OCI-LY3 (cell line): ENCODE measurements around the gene CCBE1.

ENCODE experiments used
- H2AFZ ChIP-seq: fragments of 200-600, 300-600 bp; shearing (Covaris generic); 2 replicates; pipeline ENCODE4 v1.6.0; 2014; ENCODE audit warnings: antibody characterized with exemption, low read depth, low read length
- H3K27ac ChIP-seq: fragments of 200-600, 300-600 bp; sonication (generic); 2 replicates; pipeline ENCODE4 v1.5.1; 2014; ENCODE audit warnings: mild to moderate bottlenecking, low read length, moderate library complexity, mixed read lengths
- H3K27me3 ChIP-seq: fragments of 200-600, 300-600 bp; sonication (generic); 2 replicates; pipeline ENCODE4 v1.6.1; 2014; ENCODE audit warnings: low read depth, low read length, mixed read lengths
- H3K36me3 ChIP-seq: fragments of 200-600, 300-600 bp; sonication (generic); replicated peaks from 2 replicates; pipeline ENCODE3; 2014; ENCODE audit warnings: low read depth, low read length, mixed read lengths
- H3K4me1 ChIP-seq: fragments of 300-600, 200-600 bp; sonication (generic); 2 replicates; pipeline ENCODE4 v1.6.1; 2014; ENCODE audit warnings: low read length, mixed read lengths
- H3K4me2 ChIP-seq: fragments of 200-600, 300-600 bp; sonication (generic); 2 replicates; pipeline ENCODE4 v1.6.1; 2014; ENCODE audit warnings: low read length, mixed read lengths
- H3K4me3 ChIP-seq: fragments of 300-600, 200-600 bp; sonication (generic); 2 replicates; pipeline ENCODE4 v1.5.1; 2014; ENCODE audit warnings: antibody characterized with exemption, mild to moderate bottlenecking, low read length, moderate library complexity
- H3K79me2 ChIP-seq: fragments of 300-600, 200-600 bp; shearing (Covaris generic); 2 replicates; pipeline ENCODE4 v1.6.1; 2014; ENCODE audit warnings: mild to moderate bottlenecking, low read length, mixed read lengths
- H3K9ac ChIP-seq: fragments of 300-600, 200-600 bp; shearing (Covaris generic); 2 replicates; pipeline ENCODE4 v1.6.0; 2014; ENCODE audit warnings: mild to moderate bottlenecking, low read length, moderate library complexity
- H3K9me3 ChIP-seq: fragments of 200-600, 300-600 bp; shearing (Covaris generic); 2 replicates; pipeline ENCODE4 v1.6.1; 2014; ENCODE audit warnings: low read length, mixed read lengths; ENCODE audit not compliant: insufficient read depth
- H4K20me1 ChIP-seq: fragments of 200-600, 300-600 bp; sonication (generic); 2 replicates; pipeline ENCODE4 v1.6.1; 2016; ENCODE audit warnings: low read length, mixed read lengths; ENCODE audit not compliant: insufficient read depth
- CTCF ChIP-seq: fragments of 200-600, 300-600 bp; sonication (generic); IDR thresholded peaks from 2 replicates; pipeline ENCODE4 v1.5.1; 2014; ENCODE audit warnings: antibody characterized with exemption, low read length, low read depth
- EZH2phosphoT487 ChIP-seq: fragments of 200-600 bp; shearing (Covaris generic); IDR thresholded peaks from 2 replicates; pipeline ENCODE4 v1.6.1; 2018; ENCODE audit warnings: antibody characterized with exemption, mixed run types, low read depth

The CCBE1 gene

GRCh38 chr18:59414111-59414653 lies 283.0 kb downstream of the CCBE1 start:
- Histone ChIP-seq H3K4me2 (no peak overlapping the region), H3K9me3 (no peaks in the 10 kb centered on the region), H3K9ac (no peak overlapping the region), H3K4me1 (no peaks in the 10 kb centered on the region), H3K27me3 (peaks cover 35% of the 10 kb centered on the region), H3K27ac (no peak overlapping the region), H3K79me2 (no peaks in the 10 kb centered on the region), H3K36me3 (no peaks in the 10 kb centered on the region), H4K20me1 (no peaks in the 10 kb centered on the region), H3K4me3 (no peak overlapping the region), H2AFZ (no peak overlapping the region)
- TF ChIP-seq CTCF (no peak), EZH2phosphoT487 (0 out of 2 replicates have a peak, but pooled peaks have one; percentile 20)

GRCh38 chr18:59402432-59403090 lies 294.7 kb downstream of the CCBE1 start:
- peak overlapping the region; percentile 85 for H2AFZ ChIP-seq
- peak overlapping the region; percentile 39 for H3K4me2 ChIP-seq
- no peaks in the 10 kb centered on the region for H3K27me3 ChIP-seq
- H3K27ac ChIP-seq = no peak overlapping the region
- no peaks in the 10 kb centered on the region for H3K9me3 ChIP-seq
- no peaks in the 10 kb centered on the region for H3K79me2 ChIP-seq
- H3K36me3 ChIP-seq = no peaks in the 10 kb centered on the region
- H3K4me1 ChIP-seq = peaks cover 6% of the 10 kb centered on the region
- no peaks in the 10 kb centered on the region for H4K20me1 ChIP-seq
- peak overlapping the region; percentile 0; the same call in 1 of the 2 replicates for H3K4me3 ChIP-seq
- TF ChIP-seq EZH2phosphoT487 (no peak), CTCF (peak; percentile 100)
- no peak overlapping the region for H3K9ac ChIP-seq

- no peak for TF ChIP-seq EZH2phosphoT487
- TF ChIP-seq CTCF = no peak
- H3K4me2 ChIP-seq = no peak overlapping the region
- no peaks in the 10 kb centered on the region for H3K79me2 ChIP-seq
- no peaks in the 10 kb centered on the region for H3K27me3 ChIP-seq
- H3K9me3 ChIP-seq = no peaks in the 10 kb centered on the region
- no peaks in the 10 kb centered on the region for H4K20me1 ChIP-seq
- H3K4me3 ChIP-seq = no peak overlapping the region
- H3K27ac ChIP-seq = no peak overlapping the region
- H3K4me1 ChIP-seq = peaks cover 9% of the 10 kb centered on the region
- H2AFZ ChIP-seq = no peak overlapping the region
- H3K36me3 ChIP-seq = no peaks in the 10 kb centered on the region
- H3K9ac ChIP-seq = no peak overlapping the region
Measured at GRCh38 chr18:59400407-59400806, 296.8 kb downstream of the CCBE1 start.

GRCh38 chr18:59395226-59396175 lies 301.7 kb downstream of the CCBE1 start:
- H3K9me3 ChIP-seq = no peaks in the 10 kb centered on the region
- no peaks in the 10 kb centered on the region for H3K36me3 ChIP-seq
- no peak overlapping the region for H3K9ac ChIP-seq
- no peak overlapping the region for H3K4me3 ChIP-seq
- H3K4me2 ChIP-seq = no peak overlapping the region
- H2AFZ ChIP-seq = peak overlapping the region; percentile 15; the same call in 1 of the 2 replicates
- TF ChIP-seq EZH2phosphoT487 (no peak), CTCF (no peak)
- no peak overlapping the region for H3K27ac ChIP-seq
- H3K4me1 ChIP-seq = peaks cover 3% of the 10 kb centered on the region; the same call in 1 of the 2 replicates
- no peaks in the 10 kb centered on the region for H4K20me1 ChIP-seq
- H3K79me2 ChIP-seq = no peaks in the 10 kb centered on the region
- H3K27me3 ChIP-seq = peaks cover 23% of the 10 kb centered on the region
